GM21360 (cell line): Measurements from ENCODE around the gene ZXDA.

Experiments
- ATAC-seq: cut with Tn5 transposase; IDR thresholded peaks from one replicate; pipeline ENCODE4 v1.9.1; 2021; ENCODE audit warnings: mild to moderate bottlenecking, moderate library complexity; ENCODE audit not compliant: unreplicated experiment

ZXDA gene

DNA sequence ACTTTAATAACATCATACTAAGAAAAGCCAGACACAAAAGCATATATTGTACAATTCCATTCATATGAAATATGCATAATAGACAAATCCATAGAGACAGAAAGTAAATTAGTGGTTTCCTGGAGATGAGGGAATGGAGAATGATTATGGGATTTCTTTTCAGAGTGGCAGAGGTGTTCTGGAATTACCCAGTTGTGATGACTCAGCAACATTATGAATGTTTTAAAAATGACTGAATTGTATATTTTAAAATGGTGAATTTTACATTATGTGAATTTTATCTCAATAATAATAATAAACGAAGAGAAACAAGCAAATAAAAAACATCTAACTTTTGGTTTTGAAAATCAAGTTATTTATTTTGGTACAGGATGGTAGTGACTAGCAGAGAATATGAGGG is 11.2 kb downstream of the ZXDA start:
- ATAC-seq, result no peak

DNA sequence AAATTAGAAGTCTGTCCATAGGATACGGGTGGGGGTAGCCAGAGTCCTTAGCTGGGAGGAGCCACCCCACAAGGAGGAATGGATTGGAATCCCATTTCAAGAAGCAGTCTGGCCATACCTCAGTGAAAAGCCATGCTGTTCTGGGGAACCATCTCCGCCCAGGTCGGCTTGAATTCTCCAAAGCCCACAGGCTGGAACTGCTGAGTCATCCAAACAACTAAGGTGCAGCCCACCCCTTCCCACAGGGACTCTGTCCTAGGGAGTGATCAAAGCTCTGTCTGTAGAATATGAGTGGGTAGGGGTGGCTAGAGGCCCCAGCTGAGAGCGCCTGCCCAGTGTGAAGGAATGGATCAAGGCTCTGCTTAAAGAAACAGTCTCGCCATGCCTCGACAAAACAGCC is 38.8 kb downstream of the ZXDA start:
- ATAC-seq, result no peak
